Limb (tissue), 2 donors: ENCODE data around the gene A3GALT2.

Experiments used
- DNase-seq, 2 donors: peaks; one replicate each; pipeline ENCODE4 v3.0.0-alpha.2; 2016; ENCODE audit errors: extremely low spot score in 2 of 2

Gene A3GALT2

GRCh38 chr1:33350611-33351280 lies 29.8 kb upstream of the A3GALT2 start:
- DNase-seq = no peak

- DNase-seq = peak; percentile 82 to 93
Measured at GRCh38 chr1:33349778-33350610, 29.1 kb upstream of the A3GALT2 start.

GRCh38 chr1:33349081-33349759 lies 28.3 kb upstream of the A3GALT2 start:
- DNase-seq = no peak

- DNase-seq = no peak
Measured at GRCh38 chr1:33348676-33349080, 27.8 kb upstream of the A3GALT2 start.

- DNase-seq = no peak
Measured at GRCh38 chr1:33348194-33348593, 27.3 kb upstream of the A3GALT2 start.

GRCh38 chr1:33347650-33347992 lies 26.7 kb upstream of the A3GALT2 start:
- peak; percentile 60 to 69 for DNase-seq

- peak in 1 of 2 donors; percentile 49 for DNase-seq
Measured at GRCh38 chr1:33346927-33347649, 26.2 kb upstream of the A3GALT2 start.

- DNase-seq = no peak
Measured at GRCh38 chr1:33346533-33346926, 25.6 kb upstream of the A3GALT2 start.

GRCh38 chr1:33344896-33345560 lies 24.1 kb upstream of the A3GALT2 start:
- peak in 1 of 2 donors; percentile 46 for DNase-seq

GRCh38 chr1:33343539-33343938 lies 22.6 kb upstream of the A3GALT2 start:
- DNase-seq = no peak

GRCh38 chr1:33342041-33342723 lies 21.3 kb upstream of the A3GALT2 start:
- DNase-seq = peak; percentile 67 to 71

- DNase-seq = no peak
Measured at GRCh38 chr1:33341190-33341589, 20.3 kb upstream of the A3GALT2 start.

- no peak for DNase-seq
Measured at GRCh38 chr1:33339413-33339812, 18.5 kb upstream of the A3GALT2 start.

- no peak for DNase-seq
Measured at GRCh38 chr1:33338440-33339211, 17.7 kb upstream of the A3GALT2 start.

- no peak for DNase-seq
Measured at GRCh38 chr1:33338048-33338439, 17.1 kb upstream of the A3GALT2 start.

- no peak for DNase-seq
Measured at GRCh38 chr1:33337441-33337840, 16.5 kb upstream of the A3GALT2 start.

- DNase-seq = no peak
Measured at GRCh38 chr1:33336580-33336979, 15.7 kb upstream of the A3GALT2 start.

GRCh38 chr1:33335020-33335419 lies 14.1 kb upstream of the A3GALT2 start:
- no peak for DNase-seq

- no peak for DNase-seq
Measured at GRCh38 chr1:33334081-33334552, 13.2 kb upstream of the A3GALT2 start.

- DNase-seq = no peak
Measured at GRCh38 chr1:33332881-33333280, 12.0 kb upstream of the A3GALT2 start.
